Measurements from ENCODE around the gene WDR91.
"Not testable (repeated sequence)": the region's sequence is repeated elsewhere in the genome, so short reads cannot be mapped to it uniquely, and the experiment has no call there.

Gene WDR91

GRCh38 chr7:135211179-135211945 is at the start of gene WDR91:
WDR91 (minus strand) TSS chr7:135211526; CDS start chr7:135211502, 24 bp downstream.
- peak; percentile 97 for DNase-seq (ENCODE audit: low spot score)

GRCh38 chr7:135260470-135260869 is 49.1 kb upstream of the WDR91 start:
- DNase-seq (ENCODE audit: low spot score) = no peak

- DNase-seq (ENCODE audit: low spot score) = no peak
Measured at GRCh38 chr7:135259702-135260101, 48.4 kb upstream of the WDR91 start.

DNA sequence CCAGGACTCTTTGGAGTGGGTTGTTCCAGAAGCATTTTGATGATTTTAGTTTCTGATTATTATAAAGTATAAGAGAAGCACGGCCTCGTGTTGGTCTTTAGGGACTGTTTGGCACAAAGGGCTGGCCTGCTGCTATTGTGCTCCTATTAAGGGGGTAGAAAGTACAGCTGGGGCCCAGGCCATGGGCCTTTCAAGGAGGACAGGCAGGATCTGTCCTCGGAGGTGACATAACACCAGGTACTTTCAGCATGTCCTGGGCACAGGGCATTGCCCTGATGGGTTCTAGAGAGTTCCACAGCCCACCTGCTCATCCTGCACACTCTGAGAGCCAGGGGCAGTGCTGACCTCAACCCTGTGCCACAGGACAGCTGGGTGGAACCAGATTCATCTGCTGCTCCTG is 47.3 kb upstream of the WDR91 start:
- no peak for DNase-seq (ENCODE audit: low spot score)

- DNase-seq (ENCODE audit: low spot score) = no peak
Measured at GRCh38 chr7:135257790-135258189, 46.5 kb upstream of the WDR91 start.

DNA sequence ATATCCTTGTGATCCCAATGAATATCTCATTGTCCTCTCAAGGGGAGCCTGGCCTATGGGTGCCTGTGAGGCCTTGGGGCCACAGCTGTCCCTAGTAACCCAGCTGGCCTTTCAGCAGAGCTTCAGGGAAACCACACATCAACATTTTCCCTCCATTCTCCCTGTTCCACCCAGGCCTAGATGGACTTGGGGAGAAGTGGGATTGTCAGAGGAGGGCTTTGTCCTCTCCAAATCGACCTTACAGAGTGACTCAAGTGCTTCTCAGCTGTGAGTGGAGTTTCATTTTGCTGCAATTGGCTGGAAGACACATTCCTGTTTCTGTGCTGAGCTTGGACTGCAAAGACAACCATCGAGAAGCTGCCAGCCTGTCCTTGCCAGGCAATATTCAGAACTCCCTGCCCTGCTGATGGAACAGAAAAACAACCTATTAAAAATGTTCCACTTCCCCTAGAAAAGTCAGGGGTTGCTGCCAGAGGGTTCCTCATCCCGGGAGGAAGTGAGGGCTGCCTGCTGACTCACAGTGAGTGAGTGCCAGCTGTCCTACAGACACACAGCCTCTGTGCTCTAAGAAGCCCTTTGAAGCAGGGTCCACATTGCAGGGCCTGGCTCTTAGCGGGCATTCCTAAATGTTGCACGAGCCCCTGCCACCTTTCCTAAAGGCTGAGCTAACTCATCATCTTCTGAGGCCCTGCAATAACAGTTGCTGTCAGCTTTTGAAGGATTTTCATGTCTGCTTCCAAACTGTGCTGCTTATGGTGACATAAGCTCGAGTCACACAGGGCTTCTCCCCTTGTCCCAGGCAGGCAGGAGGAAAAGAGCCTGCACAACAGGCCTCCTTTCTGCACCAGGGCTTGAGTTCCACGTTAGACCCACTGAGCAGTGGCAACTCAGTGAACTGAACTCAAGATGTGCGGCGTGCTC is 42.8 kb upstream of the WDR91 start:
- no peak for DNase-seq (ENCODE audit: low spot score)

DNA sequence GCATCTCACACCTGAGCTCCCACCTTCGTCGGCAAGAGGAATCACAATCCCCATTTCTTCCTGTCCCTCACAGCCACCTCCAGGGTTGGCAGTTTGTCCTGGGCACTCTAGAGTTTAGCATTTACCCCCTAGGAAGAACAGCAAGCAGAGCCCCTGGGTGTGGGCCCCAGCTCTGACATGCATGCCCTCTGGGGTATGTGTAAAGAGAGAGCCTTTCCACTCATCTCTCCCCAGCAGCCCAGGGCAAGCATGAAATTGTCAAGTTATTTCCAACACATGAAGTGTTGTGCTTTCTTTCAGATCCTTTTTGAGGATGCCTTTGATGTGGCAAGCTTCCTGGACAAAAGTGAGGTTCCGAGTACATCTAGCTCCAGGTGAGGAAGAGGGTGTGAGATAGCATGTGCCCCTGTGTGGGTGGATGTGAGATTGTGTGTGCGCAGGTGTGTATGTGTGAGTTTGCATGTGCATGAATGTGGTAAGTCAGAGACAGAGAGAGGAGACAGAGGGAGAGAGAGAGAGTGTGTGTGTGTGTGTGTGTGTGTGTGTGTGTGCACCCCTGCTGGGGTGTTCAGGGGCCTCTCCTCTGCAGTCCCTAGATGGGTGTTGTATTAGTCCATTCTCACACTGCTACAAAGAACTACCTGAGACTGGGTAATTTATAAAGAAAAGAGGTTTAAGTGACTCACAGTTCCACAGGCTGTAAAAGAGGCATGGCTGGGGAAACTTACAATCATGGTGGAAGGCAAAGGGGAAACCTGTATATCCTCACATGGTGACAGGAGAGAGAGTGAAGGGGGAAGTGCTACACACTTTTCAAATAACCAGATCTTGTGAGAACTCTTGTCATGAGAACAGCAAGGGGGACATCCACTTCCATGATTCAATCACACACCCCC is 40.4 kb upstream of the WDR91 start:
- no peak for DNase-seq (ENCODE audit: low spot score)

GRCh38 chr7:135248546-135248945 is 37.2 kb upstream of the WDR91 start:
- no peak for DNase-seq (ENCODE audit: low spot score)

DNA sequence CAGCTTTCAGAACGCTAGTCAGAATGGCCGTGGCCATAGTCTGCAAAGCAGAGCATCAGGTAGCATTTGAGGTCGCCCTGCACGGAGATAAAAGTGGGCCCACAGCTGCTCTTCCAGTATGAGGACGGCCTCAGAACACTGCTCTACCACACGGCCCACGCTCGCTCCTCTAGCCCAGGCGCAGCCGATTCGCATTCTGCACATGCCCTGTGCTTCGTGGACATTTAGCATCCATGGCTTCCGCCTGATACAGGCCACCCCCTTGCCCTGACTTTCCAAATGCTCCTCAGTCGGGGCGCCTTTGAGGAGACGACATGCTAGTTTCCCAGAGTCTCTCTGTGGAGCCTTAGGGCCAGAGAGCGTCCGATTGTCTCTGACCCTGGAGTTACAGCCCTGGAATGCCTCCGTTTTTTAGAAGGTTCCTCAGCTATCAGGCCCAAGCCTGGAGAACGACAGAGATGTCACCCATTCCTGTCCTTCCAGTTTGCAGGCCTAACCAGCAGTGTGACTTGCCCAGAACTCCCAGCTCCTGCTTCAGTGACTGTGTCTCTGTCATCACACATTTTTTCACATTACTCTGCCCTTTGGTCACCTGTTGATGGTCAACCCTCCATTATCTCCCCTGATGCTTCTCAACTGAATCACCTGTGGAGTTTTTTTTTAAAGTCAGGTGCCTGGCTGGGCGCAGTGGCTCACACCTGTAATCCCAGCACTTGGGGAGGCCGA is 36.6 kb upstream of the WDR91 start:
- DNase-seq (ENCODE audit: low spot score) = no peak

DNA sequence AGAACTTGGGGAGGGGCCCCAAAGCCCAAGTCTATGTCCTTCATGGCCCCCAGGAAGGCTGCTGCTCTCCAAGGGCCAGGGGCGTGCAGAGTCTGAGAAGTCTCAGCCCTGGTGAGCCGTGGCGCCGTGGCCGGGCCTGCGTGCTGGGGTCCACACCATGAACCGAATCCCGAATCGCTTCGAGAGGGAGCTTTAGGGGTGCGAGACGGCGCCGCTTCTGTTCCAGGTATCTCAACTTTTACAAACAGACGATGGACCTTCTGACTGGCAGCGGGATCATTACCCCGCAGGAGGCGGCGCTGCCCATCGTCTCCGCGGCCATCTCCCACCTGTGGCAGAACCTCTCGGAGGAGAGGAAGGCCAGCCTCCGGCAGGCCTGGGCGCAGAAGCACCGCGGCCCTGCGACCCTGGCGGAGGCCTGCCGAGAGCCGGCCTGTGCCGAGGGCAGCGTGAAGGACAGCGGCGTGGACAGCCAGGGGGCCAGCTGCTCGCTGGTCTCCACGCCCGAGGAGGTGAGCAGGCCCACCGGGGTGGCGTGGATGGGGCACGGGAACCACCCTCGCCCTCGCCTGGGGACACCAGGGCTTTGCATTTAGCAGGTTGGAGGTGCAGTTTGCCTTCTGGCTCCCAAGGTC is 35.0 kb upstream of the WDR91 start:
- DNase-seq (ENCODE audit: low spot score) = no peak

DNA sequence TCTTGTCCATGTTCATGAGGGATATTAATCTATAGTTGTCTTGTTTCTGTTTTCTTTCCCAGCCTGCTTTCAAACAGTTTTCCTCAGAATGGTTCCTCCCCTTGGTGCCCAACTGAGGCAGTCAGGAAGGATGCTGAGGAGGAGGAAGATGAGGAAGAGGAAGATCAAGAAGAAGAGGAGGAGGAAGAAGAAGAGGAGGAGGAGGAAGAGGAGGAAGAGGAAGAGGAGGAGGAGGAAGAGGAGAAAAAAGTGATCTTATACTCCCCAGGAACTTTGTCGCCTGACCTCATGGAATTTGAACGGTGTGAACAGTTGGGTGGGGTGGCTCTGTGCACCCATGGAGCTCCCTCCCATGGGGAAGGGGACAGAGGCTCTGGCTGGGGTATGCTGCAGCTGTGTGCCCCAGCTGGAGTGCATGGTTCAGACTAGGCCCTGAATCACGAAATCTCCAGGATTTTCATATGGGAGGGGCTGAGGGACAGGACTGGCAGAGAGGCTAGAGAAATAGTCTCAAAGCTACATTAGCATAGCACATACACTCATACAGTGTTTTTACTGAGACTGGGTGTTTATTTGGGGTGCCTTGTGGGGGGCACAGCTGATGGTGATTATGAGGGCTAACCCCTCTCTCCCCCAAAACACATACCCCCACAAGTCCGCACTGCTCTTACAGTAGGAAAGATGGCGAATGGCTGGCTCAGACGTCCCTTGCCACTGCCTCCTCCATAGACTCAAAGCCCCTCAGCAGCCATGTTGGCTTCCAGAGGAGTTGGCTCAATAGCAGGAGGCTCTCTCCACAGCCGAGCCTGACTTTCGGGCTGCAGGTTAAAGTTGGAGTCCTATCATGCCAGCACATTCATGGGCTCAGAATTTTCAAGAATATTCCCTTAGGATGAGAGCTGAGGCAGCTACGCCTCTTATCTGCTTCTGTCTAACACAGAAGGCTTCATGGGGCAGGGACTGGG is 34.2 kb upstream of the WDR91 start:
- no peak for DNase-seq (ENCODE audit: low spot score)

- DNase-seq (ENCODE audit: low spot score) = no peak
Measured at GRCh38 chr7:135242096-135242684, 30.9 kb upstream of the WDR91 start.

DNA sequence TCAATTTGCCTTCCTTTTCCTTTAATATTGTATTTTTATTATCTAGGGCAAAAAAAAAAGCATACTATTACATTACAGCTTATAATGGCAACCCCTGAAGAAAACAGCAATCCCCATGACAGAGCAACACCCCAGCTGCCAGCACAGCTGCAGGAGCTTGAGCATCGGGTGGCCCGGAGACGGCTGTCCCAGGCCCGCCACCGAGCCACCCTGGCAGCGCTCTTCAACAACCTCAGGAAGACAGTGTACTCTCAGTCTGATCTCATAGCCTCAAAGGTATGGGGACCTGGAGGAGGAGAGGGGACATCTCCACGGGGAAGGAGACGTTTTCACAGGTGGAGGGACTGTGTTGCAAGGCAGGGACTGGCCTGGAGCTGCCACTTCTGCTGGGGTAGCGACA is 29.1 kb upstream of the WDR91 start:
- DNase-seq (ENCODE audit: low spot score) = no peak

GRCh38 chr7:135239263-135239662 is 27.9 kb upstream of the WDR91 start:
- no peak for DNase-seq (ENCODE audit: low spot score)

DNA sequence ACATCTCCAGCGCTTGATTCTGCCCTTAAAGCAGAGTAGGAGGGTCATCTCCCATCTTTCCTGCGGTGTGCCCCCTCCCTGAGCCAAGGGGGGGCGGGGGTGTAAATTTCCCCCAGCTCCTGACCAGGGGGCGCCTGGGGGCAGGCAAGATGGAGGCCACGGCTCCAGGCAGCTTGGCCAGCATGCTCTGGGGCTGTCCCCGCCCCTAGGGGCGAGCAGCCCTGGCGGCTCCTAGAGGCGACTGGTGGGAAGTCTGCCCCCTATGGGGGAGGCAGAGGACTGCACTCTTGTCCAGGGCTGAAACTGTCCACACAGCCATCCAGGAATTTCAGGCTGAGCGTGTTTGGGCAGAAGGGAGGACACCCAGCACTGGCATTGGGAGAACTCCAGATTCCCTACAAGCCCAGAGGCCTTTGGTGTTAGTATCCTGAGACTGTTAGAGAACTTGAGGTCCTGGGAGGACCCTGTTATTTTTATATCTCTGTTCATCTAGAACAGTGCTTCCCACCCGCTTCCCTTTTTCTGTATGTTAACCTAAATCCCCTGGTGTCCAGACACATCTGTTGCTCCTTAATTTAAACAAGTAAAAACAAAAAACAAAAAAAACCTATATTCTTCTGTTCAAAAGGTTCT is 26.9 kb upstream of the WDR91 start:
- DNase-seq (ENCODE audit: low spot score) = no peak

DNA sequence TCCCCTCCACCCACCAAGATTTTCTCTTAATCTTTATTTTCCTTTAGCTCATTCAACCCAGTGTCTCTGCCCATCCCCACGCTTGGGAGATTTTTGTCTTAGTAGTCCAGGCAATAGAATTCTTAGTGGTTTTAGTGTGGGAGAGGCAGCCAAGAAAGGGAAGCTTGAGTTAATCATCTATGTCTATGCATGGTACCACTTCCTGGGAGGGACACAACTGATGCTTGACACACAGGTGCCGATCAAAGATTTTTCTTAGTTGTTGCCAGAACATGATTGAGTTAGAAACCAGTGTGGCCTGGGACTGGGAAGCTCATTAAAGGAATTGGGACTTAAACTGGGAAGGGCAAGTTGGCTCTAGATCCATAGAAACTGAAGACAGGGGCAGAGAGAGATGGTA is 25.4 kb upstream of the WDR91 start:
- DNase-seq (ENCODE audit: low spot score) = no peak

- DNase-seq (ENCODE audit: low spot score) = no peak
Measured at GRCh38 chr7:135235841-135236240, 24.5 kb upstream of the WDR91 start.

DNA sequence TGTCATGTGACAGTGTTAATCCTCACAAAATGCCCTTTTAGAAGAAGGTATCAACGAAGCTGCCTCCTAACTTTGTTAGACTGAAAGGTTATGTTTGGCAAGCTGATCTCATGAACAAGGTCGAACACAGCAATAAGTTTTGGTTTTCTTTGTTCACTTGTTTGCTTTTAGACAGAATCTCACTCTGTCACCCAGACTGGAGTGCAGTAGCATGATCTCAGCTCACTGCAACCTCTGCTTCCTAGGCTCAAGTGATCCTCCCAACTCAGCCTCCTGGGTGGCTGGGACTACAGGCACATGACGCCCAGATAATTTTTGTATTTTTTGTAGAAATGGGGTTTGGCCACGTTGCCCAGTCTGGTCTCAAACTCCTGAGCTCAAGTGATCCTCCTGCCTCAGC is 23.4 kb upstream of the WDR91 start:
- DNase-seq (ENCODE audit: low spot score) = no peak

DNA sequence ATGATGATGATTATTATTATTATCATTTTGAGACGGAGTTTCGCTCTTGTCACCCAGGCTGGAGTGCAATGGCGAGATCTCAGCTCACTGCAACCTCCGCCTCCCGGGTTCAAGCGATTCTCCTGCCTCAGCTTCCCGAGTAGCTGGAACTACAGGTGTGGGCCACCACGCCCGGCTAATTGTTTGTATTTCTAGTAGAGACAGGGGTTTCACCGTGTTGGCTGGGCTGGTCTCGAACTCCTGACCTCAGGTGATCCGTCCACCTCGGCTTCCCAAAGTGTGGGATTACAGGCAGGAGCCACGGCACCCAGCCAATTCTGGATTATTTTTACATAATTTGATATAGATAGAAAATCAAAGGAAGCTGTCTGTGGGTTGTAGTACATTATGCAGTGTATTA is 22.8 kb upstream of the WDR91 start:
- not testable (repeated sequence) for DNase-seq (ENCODE audit: low spot score)
